HT-29 (cell line): ENCODE data around the gene RND3. TPM values are rescaled to one million over a fixed set of nuclear protein-coding genes. Genes with fewer than 3 reads are reported as not detected.

Experiments used
- DNase-seq: peaks from one replicate; pipeline ENCODE4 v3.0.0-alpha.2; 2015; ENCODE audit warnings: low spot score
- total RNA-seq: library from RNA; depleted of rRNA; stranded (reverse); fragments of >200 nt; shearing (Covaris generic); gene quantifications from 2 replicates; pipeline ENCODE4 v1.2.3, GENCODE V29; 2014; rRNA removed

The RND3 gene, protein sequence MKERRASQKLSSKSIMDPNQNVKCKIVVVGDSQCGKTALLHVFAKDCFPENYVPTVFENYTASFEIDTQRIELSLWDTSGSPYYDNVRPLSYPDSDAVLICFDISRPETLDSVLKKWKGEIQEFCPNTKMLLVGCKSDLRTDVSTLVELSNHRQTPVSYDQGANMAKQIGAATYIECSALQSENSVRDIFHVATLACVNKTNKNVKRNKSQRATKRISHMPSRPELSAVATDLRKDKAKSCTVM
- 48.0 and 63.4 TPM in 2 replicates for total RNA-seq

DNA sequence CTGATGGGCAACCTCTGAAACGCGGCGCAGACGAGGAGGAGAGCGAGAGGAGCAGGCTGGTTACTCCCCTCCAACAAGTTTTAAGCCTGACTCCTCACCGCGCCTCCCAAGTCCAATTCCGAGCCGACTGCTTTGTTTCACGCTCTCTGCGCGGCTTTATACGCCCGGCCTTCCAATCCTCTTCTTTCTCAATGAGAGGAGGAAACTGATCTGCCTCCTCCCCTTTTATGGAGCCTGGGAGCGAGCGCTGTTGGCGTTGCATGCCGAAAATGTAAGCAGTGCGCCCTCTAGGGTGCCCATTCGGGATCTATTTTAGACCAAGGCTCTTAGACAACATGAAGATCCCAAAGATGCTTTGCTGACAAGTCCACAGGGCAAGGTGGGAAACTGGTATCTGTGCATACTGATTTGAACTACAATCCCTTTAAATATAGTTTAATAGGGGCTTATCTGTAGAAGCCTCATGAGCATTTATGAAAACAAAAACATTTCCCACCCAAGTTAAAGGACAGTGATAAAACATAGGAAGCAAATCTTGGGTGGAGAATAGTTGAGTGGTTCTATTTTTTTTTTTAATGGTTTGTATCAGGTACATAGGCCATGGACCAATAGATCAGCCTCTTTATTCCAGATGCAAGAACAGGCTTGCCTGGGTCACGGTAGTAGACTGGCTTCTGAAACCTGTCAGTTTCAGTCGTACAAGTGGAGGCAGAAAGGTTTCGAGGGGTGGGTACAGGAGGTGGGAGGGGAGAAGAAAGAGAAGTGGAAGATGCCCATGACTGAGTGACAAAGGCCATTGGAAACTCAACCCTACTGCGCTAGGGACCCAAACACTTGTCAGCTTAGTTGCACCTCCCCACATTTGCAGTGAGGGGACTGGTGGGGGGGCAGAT, at the start of gene RND3:
RND3 (minus strand) TSS at position 131 of the 893 bp plus-strand sequence. CDS start 250 bp downstream, outside the sequence.
- peak; percentile 99 for DNase-seq

DNA sequence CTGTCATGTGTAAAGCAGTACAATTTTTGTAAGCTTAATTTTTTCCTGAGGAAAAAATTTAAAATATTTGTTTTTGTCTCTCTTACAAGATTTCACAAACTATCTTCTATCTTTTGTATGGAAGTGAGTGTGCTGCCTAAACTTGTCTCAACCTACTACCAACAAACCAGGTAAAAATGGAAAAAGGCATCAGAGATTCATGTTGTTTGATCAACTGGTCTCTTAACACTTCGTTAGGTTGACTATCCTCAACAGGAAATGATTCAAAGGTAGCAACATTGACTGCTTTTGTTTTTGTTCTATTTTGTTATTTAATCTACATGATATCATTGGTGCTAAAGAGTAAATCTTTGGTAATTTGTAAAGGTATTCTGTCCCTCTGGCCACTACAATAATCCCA, 47.7 kb upstream of the RND3 start:
- no peak for DNase-seq

DNA sequence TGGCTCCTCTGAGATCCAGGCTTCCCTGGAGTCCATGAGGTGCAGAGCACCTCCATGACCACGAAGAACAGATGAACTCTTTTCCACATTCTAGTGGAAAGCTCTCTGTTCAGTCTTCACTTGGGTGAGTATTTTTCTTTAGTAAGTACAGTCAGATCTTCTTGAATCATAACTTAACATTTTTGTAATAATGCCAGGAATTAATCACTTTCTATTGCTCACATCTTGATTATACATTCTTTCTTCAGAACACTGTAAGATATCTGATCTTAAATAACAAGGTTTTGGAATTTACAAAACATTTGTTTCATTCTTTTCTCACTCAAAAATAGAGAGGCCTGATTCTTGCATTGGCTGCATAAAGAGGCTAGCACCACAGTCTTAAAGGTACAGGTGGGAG, 45.4 kb upstream of the RND3 start:
- DNase-seq = no peak

DNA sequence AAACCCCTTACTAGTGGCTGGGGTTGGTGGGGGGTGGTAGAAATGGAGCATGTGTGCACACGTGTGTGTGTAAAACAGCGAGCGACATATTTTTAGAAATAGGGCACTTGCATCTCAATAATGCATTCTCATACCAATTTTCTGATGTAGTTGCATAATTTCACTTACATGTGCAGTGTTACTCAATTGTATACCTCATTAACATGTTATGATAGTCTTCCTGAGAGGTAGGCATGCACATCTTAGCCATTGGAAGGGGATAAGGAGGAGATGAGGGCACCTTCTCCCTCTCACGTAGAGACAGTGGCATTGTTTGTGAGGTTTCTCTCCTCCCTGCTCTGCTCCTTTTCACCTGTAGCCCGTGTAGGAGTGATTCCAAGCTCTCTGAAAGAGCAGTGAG, 44.6 kb upstream of the RND3 start:
- DNase-seq = no peak

DNA sequence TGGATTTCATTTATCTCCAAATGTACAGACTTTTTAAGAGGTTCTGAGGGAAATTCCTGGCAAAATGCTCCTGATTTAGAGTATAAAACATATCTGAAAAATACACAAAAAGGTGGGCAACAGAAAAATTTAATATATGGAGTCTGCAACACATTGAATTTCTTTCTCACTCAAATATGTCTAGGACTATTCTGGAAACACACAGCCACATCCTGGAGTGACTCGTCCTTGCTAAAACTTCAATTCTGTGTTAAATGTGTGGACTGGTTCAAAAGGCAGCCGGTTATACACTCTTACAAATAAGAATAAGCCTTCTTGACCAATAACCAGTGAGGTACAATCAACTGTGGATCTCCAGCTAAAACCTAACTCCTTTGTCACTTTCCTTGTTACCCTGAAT, 44.1 kb upstream of the RND3 start:
- DNase-seq = no peak

DNA sequence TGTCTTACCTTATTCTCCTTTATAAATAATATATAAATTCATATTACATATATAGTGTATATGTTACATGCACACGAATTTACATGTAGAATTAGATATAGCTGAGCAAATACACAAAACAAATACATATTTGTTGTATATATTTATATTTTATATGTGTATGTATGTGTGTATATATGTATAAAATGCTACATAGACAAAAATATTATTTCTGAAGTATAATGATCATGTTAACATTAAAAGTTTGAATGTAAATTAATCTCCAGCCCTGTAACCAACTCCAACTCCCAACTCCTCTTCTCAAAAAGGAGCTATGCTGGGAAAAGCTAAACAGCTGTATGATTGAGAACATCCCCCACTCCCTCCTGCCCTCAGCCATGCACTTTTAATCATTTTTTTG, 42.7 kb upstream of the RND3 start:
- peak; percentile 5 for DNase-seq

DNA sequence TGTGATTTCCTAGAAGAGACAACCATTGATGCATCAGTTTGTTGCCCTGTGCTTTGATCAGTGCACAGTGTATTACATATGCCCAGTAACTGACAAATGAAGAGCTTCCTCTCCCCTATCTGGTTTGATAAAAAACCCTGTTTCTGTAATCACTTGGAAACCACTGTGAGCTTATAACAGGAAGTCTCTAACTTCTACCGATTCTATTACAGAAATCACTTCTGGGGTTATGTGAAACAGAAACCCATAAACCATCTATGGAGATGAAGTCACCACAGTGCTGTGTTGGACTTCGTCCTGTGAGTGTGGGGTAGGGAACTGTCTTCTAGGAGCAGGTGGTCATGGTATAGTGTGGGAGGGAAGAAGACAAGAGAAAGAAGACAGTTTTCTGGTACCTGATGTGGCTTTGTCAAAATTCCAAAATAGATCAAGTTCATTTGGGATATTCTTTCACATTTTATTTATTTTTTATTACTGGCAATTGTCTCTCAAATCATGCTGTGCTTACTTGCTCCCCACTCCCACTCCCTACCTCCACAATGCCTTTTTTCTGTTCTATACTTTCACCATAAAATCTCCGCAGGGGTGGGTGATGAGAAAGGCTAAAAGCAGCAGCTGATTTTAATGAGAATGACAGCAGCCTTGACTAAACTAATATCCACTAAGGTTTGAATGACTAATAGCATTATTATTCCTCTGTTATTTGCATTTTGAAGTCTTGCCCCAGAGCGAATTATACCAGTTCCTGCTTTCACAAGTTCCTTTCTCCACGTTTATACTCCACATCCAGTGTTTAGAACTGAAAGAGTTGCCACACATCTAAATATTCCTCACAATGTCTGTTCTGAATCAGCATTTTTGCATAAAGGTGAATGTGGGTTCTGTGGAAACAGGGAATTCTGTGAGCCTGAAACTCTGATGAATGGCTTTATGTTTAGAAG, 41.7 kb upstream of the RND3 start:
- peak; percentile 79 for DNase-seq

DNA sequence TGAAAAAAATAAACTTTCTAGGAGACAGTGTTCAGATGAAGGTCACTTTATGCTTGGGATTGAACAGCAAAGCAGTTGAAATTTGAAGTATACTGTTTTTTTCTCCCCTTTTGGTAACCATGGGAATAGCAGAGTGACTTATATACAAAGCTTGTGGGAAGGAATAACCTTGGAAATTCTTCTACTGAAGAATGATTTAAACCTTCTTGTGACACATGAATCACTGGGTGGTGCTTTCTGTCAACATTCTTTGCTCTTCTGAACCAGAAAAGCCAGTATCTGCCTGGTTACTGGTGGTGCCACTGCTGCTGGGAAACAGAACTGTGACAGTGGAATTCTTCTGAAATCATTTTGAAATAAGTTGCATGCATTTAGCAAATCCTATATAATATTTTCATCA, 39.4 kb upstream of the RND3 start:
- DNase-seq = peak; percentile 91

DNA sequence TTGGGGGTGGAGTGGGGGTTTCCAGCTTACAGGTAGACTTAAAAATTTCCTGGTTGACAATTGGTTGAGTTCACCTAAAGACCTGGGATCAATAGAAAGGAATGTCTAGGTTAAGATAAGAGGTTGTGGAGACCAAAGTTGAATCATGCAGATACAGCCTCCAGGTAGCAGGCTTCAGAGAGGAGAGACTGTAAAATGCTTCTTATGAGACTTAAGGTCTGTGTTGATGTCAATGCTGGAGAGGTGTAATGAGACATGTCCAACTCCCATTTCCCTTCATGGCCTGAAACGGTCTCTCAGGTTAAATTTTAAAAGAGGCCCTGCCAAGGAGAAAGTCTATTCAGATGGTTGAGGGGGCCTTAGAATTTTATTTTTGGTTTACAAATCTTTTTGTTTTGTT, 38.5 kb upstream of the RND3 start:
- DNase-seq = peak; percentile 76

DNA sequence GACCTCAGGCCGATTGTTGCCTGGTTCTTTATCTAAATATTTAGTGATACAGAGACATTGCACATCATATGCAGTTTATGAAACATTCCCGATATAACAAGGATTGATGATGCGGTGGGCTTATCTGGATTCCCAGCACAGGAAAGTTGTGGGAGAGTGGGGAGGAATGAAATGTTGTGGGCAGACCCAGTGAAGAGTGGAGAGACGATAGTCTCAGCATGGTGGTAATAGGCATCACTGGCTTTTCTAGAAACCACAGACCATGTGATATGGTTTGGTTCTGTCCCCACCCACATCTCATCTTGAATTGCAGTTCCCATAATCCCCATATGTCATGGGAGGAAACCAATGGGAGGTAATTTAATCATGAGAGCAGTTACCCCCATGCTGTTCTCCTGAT, 34.8 kb upstream of the RND3 start:
- DNase-seq = no peak

DNA sequence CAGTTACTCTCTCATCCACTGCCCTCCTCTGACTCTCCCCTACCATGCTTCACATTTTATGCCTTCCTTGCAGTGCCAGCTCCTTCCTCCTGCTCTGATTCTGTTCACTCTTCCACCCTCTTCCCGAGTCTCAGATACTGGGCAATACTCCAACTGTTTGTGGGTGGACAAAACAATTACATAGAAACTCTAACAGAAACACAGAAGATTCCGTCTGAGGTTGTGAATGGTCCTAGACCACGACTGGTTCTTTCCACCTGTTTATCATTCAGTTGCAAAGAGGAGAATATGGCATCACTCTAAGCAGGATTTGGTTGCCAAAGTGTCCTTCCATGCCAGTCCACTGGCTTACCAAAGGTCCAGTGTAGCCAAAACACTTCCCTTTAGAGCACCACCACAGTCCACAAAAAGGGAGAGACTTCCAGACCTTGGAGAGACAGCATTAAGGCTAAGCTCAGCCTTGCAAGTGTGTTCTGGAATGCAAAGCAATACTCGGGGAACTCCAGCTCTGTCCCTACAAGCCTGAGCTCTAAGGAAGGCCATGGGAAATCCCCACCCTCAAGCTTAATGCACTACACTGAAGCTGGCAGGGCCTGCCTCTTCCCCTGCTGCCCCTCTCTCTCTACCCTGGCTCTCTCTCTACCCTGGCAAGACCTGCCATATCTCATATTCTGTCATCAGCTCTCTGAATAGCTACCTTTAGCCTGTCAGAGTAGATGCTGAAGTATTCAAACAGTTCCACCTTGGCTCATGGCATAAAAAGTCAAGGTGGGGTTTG, 33.6 kb upstream of the RND3 start:
- DNase-seq = peak; percentile 40

DNA sequence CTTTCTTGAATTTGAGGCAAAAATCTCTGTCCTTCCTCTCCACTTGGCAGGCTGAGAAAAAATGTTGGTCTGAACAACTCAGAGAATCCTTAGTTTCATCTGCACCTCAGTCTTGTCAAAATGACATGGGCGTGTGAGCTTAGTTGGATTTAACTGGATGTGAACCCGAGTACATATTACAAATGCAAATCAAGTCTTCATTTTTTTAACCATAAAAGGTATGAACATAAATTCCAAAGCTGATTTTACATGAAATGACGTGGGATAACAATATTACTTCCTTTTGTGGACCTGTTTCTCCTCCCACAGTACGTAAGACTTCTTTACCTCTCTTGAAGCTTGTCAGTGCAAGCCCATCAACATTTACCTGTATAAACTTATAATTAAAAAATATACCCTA, 32.6 kb upstream of the RND3 start:
- DNase-seq = no peak

DNA sequence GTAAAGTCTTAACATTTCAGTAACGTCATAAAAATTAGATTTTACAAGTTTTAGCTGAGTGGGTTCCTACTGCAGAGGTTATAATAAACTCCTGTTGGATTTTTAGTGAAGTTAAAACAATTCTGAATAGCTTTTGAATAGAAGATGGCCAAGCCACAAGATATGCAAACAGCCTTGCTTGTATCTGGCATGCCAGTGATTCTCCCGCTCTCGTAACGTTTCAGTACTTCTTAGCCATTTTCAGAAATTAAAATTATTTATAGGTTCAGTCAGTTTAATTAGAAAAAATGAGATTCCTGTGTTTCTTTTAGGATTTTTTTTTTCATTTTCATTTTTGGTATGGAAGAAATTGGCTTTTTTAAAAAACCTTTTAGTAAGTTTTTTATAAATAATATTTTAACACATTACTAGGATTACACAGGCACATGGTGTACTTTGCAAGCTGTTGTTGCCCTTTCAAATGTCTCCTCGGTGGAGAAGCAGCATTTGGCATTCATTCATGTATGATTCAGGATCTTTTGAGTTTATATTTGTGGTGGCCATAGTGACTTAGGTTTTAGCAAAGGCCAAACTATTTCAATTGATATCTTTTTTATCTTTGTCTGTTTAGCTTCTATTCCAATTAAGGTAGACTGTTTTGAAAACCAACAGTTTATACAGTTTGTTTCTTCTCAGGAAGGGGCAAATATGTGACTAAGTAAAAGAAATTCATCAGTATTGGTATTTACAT, 30.6 kb upstream of the RND3 start:
- DNase-seq = no peak

DNA sequence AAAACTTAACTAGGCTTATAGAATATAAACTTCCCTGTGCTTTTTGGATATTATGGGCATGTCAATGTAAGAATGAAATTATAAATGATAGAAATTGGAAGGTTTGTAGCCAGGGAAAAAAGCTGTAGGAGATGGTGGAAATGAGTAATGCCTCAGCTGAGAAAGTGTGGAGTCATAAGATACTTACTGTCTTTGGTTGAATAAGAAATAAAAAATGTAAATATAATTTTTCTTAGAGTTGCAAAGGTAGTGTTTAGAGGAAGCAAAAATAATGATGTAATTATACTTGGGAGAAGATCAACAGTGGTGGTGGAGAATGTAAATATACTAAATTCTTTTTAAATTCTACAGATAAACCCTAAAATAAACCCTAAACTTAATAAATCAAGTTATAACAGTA, 26.2 kb upstream of the RND3 start:
- DNase-seq = no peak

DNA sequence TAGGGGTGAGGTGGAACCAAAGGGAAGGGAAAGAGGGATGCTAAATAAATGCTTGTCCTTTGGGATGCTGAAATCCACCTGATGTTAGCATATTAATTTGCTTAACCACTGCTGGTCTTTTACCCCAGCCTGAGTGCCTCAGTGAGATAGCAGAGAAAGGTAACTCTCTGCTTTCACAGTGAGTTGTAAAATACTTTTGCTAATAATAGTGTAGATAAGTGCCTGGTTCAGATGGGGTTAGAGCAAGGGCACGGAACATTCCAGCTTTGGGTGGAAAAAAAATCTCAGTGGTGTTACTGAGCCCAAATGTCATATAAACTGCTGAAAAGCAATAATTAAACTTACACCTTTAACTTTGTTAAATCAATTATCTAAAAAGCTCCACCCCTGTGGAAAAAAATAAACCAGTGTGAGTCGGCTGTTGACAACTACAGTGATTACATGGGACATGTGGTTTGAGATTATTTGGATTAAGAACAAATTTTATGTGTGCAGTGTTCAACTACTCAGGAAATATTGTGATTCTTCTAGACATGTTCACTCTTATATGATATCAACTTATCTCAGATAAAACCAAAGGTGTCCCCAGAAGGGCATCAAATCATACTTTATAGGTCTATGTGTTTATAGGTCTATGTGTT, 21.1 kb upstream of the RND3 start:
- DNase-seq = no peak

DNA sequence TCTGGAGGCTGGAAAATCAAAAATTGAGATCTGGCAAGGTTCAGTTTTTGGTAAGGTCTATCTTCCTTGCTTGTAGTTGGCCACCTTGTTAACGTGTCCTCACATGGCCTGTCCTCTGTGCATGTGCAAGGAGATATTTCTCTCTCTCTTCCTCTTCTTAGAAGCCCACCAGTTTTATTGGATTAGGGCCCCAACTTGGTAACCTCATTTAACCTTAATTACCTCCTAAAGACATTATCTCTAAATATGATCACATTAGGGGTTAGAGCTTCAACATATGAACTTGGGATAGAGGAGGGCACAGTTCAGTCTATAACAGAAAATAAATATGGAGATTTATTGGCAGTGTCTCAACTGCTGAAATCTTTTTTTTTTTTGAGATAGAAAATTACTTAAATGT, 19.6 kb upstream of the RND3 start:
- DNase-seq = no peak

DNA sequence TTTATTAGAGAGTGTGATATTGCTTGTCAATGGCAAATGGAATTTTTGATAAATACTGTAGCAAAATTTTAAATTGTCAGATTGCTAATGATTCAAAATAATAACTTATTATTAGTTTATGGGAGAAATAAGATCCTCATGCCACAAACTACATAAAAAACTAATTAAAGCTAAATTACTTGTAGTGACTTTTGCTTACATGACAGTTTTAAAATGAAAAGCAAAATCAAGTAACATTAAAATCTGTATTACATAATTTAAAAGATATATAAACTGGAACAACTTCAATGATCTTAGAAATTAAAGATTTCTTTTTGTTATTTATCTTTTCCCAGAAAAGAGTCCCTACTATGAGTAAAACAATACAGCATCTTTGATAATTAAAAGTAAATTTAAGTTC, 17.7 kb upstream of the RND3 start:
- DNase-seq = no peak

DNA sequence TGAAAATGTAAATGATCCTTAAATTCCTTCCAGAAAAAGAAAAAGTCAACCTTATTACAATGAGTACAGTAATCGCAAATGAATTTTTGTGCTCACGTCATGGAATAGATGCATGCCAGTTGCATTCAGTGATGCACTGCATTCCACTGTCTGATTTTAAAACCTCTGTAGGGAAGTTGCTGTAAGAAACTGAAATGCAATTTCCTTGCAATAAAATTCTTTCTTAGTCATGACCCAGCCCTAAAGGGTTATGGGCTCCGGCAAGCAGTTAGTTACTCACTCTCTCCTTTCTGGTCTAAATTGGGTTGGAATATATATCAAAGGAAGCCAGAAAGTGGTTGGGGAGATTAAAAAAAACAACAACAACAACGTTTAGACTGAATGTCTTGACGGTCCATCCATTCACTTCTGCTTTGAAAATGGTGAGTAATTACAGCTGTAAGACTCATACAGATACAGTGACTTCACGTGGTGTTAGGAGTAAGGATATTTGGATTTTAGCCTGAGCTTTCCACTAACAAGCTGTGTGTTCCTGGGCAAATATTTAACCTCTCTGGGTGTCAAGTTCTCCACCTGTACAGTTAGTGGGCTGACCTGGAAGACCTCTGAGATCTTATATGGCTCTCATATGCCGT, 8.6 kb upstream of the RND3 start:
- DNase-seq = no peak

DNA sequence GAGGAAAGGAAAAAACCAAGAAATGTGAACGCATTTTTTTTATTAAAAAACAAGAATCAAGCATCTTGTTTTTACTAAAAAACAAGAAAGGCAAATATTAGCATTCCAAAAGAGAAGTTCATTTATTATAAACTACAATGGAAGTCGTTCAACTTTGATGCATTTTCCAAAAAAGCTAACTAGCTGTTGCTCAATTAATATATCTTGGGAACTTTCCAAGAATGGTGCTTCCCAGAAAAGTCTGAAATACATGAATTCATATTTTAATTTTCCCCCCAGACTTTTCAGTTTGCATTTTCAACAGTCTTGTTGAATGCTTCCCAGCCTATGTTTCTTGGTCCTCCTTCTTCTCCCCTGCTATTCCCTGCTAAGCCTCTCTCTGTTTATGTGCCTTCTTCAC, 7.5 kb upstream of the RND3 start:
- DNase-seq = no peak
